ENCODE measurements around the gene TSPAN15.

The TSPAN15 gene

GRCh38 chr10:69425041-69425440 lies 26.2 kb upstream of the TSPAN15 start:
- DNase-seq (ENCODE audit: low spot score in 2 of 2), result no peak
- no peaks in the 10 kb centered on the region for H3K27me3 ChIP-seq (ENCODE audit: low read depth)
- H3K4me3 ChIP-seq, result no peak overlapping the region
- H3K9me3 ChIP-seq, result no peaks in the 10 kb centered on the region
- H3K4me1 ChIP-seq, result no peaks in the 10 kb centered on the region
- no peaks in the 10 kb centered on the region for H3K36me3 ChIP-seq (replicated peaks)
- in situ Hi-C loops (cut with MboI; ENCODE audit: low sequenced_read_pairs), result no loop called here

GRCh38 chr10:69425511-69426298 lies 25.6 kb upstream of the TSPAN15 start:
- H3K36me3 ChIP-seq (replicated peaks), result no peaks in the 10 kb centered on the region
- H3K9me3 ChIP-seq, result no peaks in the 10 kb centered on the region
- H3K27me3 ChIP-seq (ENCODE audit: low read depth), result no peaks in the 10 kb centered on the region
- no peaks in the 10 kb centered on the region for H3K4me1 ChIP-seq
- DNase-seq (ENCODE audit: low spot score in 2 of 2), result no peak
- H3K4me3 ChIP-seq, result no peak overlapping the region
- in situ Hi-C loops (cut with MboI; ENCODE audit: low sequenced_read_pairs), result no loop called here

GRCh38 chr10:69426376-69426727 lies 24.9 kb upstream of the TSPAN15 start:
- in situ Hi-C loops (cut with MboI; ENCODE audit: low sequenced_read_pairs), result no loop called here

GRCh38 chr10:69428165-69428564 lies 23.1 kb upstream of the TSPAN15 start:
- Histone ChIP-seq H3K27me3 (ENCODE audit: low read depth) (no peaks in the 10 kb centered on the region), H3K36me3 (replicated peaks) (no peaks in the 10 kb centered on the region), H3K9me3 (no peaks in the 10 kb centered on the region), H3K4me1 (no peaks in the 10 kb centered on the region), H3K4me3 (no peak overlapping the region)
- DNase-seq (ENCODE audit: low spot score in 2 of 2), result no peak
- in situ Hi-C loops (cut with MboI; ENCODE audit: low sequenced_read_pairs), result no loop called here

More at GRCh38 chr10:69426376-69426727, 24.9 kb upstream of the TSPAN15 start:
- no peak overlapping the region for H3K4me3 ChIP-seq
- no peaks in the 10 kb centered on the region for H3K4me1 ChIP-seq
- no peaks in the 10 kb centered on the region for H3K36me3 ChIP-seq (replicated peaks)
- H3K9me3 ChIP-seq, result no peaks in the 10 kb centered on the region
- DNase-seq (ENCODE audit: low spot score in 2 of 2), result no peak
- H3K27me3 ChIP-seq (ENCODE audit: low read depth), result no peaks in the 10 kb centered on the region

- Histone ChIP-seq H3K27me3 (ENCODE audit: low read depth) (no peaks in the 10 kb centered on the region), H3K4me3 (no peak overlapping the region), H3K36me3 (replicated peaks) (no peaks in the 10 kb centered on the region), H3K9me3 (no peaks in the 10 kb centered on the region), H3K4me1 (peaks cover 12% of the 10 kb centered on the region)
- no peak for DNase-seq (ENCODE audit: low spot score in 2 of 2)
- in situ Hi-C loops (cut with MboI; ENCODE audit: low sequenced_read_pairs), result loop anchor here (10.0 kb wide), 1 partner anchor 201 kb away; the partner anchor contains the start of gene FAM241B
Measured at GRCh38 chr10:69434169-69434568, 17.1 kb upstream of the TSPAN15 start.

- Histone ChIP-seq H3K36me3 (replicated peaks) (no peaks in the 10 kb centered on the region), H3K9me3 (no peaks in the 10 kb centered on the region), H3K4me1 (peaks cover 12% of the 10 kb centered on the region), H3K27me3 (ENCODE audit: low read depth) (no peaks in the 10 kb centered on the region), H3K4me3 (no peak overlapping the region)
- in situ Hi-C loops (cut with MboI; ENCODE audit: low sequenced_read_pairs), result loop anchor here (10.0 kb wide), 1 partner anchor 200 kb away; the partner anchor contains the start of gene FAM241B
- no peak for DNase-seq (ENCODE audit: low spot score in 2 of 2)
Measured at GRCh38 chr10:69434926-69435325, 16.3 kb upstream of the TSPAN15 start.

- Histone ChIP-seq H3K4me1 (peaks cover 12% of the 10 kb centered on the region), H3K9me3 (no peaks in the 10 kb centered on the region), H3K27me3 (ENCODE audit: low read depth) (no peaks in the 10 kb centered on the region), H3K36me3 (replicated peaks) (no peaks in the 10 kb centered on the region), H3K4me3 (no peak overlapping the region)
- DNase-seq (ENCODE audit: low spot score in 2 of 2), result no peak
- in situ Hi-C loops (cut with MboI; ENCODE audit: low sequenced_read_pairs), result loop anchor here (10.0 kb wide), 1 partner anchor 199 kb away; the partner anchor contains the start of gene FAM241B
Measured at GRCh38 chr10:69435966-69436520, 15.2 kb upstream of the TSPAN15 start.

- in situ Hi-C loops (cut with MboI; ENCODE audit: low sequenced_read_pairs), result loop anchor here (10.0 kb wide), 1 partner anchor 197 kb away; the partner anchor contains the start of gene FAM241B
- peaks cover 12% of the 10 kb centered on the region for H3K4me1 ChIP-seq
- H3K9me3 ChIP-seq, result no peaks in the 10 kb centered on the region
- no peaks in the 10 kb centered on the region for H3K36me3 ChIP-seq (replicated peaks)
- H3K27me3 ChIP-seq (ENCODE audit: low read depth), result no peaks in the 10 kb centered on the region
- DNase-seq (ENCODE audit: low spot score in 2 of 2), result no peak
- no peak overlapping the region for H3K4me3 ChIP-seq
Measured at GRCh38 chr10:69437321-69438259, 13.7 kb upstream of the TSPAN15 start.

GRCh38 chr10:69438536-69439349 lies 12.5 kb upstream of the TSPAN15 start:
- no peak for DNase-seq (ENCODE audit: low spot score in 2 of 2)
- no peaks in the 10 kb centered on the region for H3K9me3 ChIP-seq
- peaks cover 12% of the 10 kb centered on the region for H3K4me1 ChIP-seq
- in situ Hi-C loops (cut with MboI; ENCODE audit: low sequenced_read_pairs), result loop anchor here (10.0 kb wide), 1 partner anchor 196 kb away; the partner anchor contains the start of gene FAM241B
- H3K4me3 ChIP-seq, result no peak overlapping the region
- no peaks in the 10 kb centered on the region for H3K27me3 ChIP-seq (ENCODE audit: low read depth)
- H3K36me3 ChIP-seq (replicated peaks), result no peaks in the 10 kb centered on the region

GRCh38 chr10:69439350-69439739 lies 11.9 kb upstream of the TSPAN15 start:
- no peak for DNase-seq (ENCODE audit: low spot score in 2 of 2)
- H3K4me1 ChIP-seq, result peaks cover 12% of the 10 kb centered on the region
- no peak overlapping the region for H3K4me3 ChIP-seq
- H3K9me3 ChIP-seq, result no peaks in the 10 kb centered on the region
- no peaks in the 10 kb centered on the region for H3K27me3 ChIP-seq (ENCODE audit: low read depth)
- no peaks in the 10 kb centered on the region for H3K36me3 ChIP-seq (replicated peaks)
- in situ Hi-C loops (cut with MboI; ENCODE audit: low sequenced_read_pairs), result loop anchor here (10.0 kb wide), 1 partner anchor 195 kb away; the partner anchor contains the start of gene FAM241B

- in situ Hi-C loops (cut with MboI; ENCODE audit: low sequenced_read_pairs), result loop anchor here (10.0 kb wide), 1 partner anchor 195 kb away; the partner anchor contains the start of gene FAM241B
- no peaks in the 10 kb centered on the region for H3K27me3 ChIP-seq (ENCODE audit: low read depth)
- DNase-seq (ENCODE audit: low spot score in 2 of 2), result no peak
- H3K4me3 ChIP-seq, result no peak overlapping the region
- peaks cover 12% of the 10 kb centered on the region for H3K4me1 ChIP-seq
- no peaks in the 10 kb centered on the region for H3K36me3 ChIP-seq (replicated peaks)
- no peaks in the 10 kb centered on the region for H3K9me3 ChIP-seq
Measured at GRCh38 chr10:69439813-69440506, 11.3 kb upstream of the TSPAN15 start.

- Histone ChIP-seq H3K27me3 (ENCODE audit: low read depth) (no peaks in the 10 kb centered on the region), H3K4me1 (peaks cover 3% of the 10 kb centered on the region), H3K4me3 (no peak overlapping the region), H3K9me3 (no peaks in the 10 kb centered on the region), H3K36me3 (replicated peaks) (no peaks in the 10 kb centered on the region)
- in situ Hi-C loops (cut with MboI; ENCODE audit: low sequenced_read_pairs), result no loop called here
- DNase-seq (ENCODE audit: low spot score in 2 of 2), result no peak
Measured at GRCh38 chr10:69443354-69443753, 7.9 kb upstream of the TSPAN15 start.
